HG03442 (cell line): ENCODE data around the gene PDE6A.
"Not testable (repeated sequence)": the region's sequence is repeated elsewhere in the genome, so short reads cannot be mapped to it uniquely, and the experiment has no call there.

ENCODE experiments used
- ATAC-seq: cut with Tn5 transposase; IDR thresholded peaks from one replicate; pipeline ENCODE4 v1.9.1; 2021; ENCODE audit warnings: mild to moderate bottlenecking, moderate library complexity; ENCODE audit not compliant: unreplicated experiment

The PDE6A gene

GRCh38 chr5:149870232-149870631 is 74.4 kb downstream of the PDE6A start:
- ATAC-seq, result no peak

DNA sequence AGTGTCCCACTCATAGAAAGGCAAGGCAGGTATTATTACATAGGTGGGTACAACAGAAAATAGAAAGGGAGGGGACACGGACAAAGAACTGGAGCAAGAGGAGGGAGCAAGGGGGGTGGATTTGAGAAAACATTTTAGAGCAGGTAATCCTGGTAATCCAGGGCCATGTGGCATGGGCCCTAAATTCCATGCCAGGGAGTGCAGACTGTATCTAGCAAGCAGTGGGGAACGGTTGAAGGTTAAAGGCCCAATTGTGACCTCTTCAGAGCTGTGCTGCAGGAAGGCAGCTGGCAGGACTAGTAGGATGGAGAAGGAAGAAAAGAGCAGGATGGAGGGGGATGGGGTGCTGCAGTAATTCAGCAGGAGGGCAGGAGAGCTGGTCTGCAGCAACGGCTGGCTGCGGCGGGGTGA is 75.2 kb downstream of the PDE6A start:
- ATAC-seq, result no peak

DNA sequence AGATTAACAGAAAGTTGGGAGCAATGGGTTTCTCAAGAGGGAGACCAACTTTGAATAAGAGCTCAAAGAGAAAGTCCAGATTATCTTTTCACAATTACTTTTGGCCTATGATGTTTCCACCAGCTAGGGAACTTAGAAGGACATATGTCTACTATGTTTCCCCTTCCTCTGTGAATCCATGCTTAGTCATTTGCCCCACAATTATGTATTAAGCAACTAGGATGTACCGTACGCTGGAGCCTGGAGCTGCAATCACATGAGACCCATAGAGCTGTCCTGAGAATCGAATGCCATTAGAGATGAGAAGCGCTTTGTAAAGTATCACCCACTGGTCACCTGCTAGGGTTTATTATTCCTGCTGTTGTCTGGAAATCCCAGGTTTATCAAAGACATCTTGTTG is 78.8 kb downstream of the PDE6A start:
- no peak for ATAC-seq

GRCh38 chr5:149863830-149864229 is 80.8 kb downstream of the PDE6A start:
- ATAC-seq, result no peak

GRCh38 chr5:149863176-149863575 is 81.4 kb downstream of the PDE6A start:
- ATAC-seq, result no peak

- ATAC-seq, result peak; percentile 81
Observed at GRCh38 chr5:149860801-149861322, 83.7 kb downstream of the PDE6A start.

GRCh38 chr5:149859746-149860145 is 84.8 kb downstream of the PDE6A start:
- no peak for ATAC-seq

DNA sequence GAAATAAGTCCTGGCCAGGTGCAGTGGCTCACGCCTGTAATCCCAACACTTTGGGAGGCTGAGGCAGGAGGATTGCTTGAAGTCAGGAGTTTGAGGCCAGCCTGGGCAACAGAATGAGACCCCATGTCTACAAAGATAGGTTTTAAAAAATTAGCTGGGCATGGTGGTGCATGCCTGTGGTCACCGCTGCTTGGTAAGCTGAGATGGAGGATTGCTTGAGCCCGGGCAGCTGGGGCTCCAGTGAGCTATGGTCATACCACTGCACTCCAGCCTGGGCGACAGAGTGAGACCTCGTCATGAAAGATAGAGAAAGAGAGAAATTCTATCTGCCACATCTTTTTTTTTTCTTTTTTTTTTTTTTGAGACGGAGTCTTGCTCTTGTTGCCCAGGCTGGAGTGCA is 86.1 kb downstream of the PDE6A start:
- not testable (repeated sequence) for ATAC-seq

DNA sequence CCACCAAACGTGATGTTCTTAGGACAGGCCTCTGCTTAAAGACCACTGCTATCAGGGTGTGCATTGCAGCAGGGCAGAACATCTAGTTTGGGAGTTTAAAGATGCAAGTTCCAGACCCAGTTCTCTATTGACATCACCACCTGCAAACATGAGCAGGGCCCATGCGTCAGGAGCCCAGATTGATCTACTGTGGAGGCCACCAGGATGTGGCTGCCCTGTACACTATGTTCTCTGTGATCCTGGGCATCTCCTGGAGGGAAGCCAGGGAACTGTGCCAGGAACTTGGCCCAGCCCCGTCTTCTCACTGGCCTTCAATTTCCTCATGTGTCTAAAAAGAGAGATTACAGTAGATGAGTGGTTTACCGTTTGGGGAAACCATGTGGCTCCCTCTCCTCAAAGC is 87.1 kb downstream of the PDE6A start:
- ATAC-seq, result no peak

DNA sequence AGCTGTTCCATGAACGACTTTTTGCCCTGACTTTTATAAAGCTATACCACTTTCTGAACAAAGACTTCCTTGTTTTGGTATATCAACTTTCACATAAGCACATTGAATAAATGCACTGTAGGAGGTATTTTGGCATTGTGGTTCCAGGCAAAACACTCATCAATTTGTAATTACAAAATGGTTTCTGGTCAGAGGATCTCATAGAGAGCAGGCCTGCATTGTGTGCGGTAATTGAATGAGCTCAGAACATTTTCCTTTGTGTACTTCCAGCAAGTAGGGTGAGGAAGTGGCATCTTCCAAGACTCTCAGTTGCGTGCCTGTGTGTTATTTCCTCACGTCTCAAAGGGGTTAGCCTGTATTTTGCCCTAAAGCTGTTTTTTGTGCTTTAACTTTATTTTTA is 89.2 kb downstream of the PDE6A start:
- ATAC-seq, result no peak

DNA sequence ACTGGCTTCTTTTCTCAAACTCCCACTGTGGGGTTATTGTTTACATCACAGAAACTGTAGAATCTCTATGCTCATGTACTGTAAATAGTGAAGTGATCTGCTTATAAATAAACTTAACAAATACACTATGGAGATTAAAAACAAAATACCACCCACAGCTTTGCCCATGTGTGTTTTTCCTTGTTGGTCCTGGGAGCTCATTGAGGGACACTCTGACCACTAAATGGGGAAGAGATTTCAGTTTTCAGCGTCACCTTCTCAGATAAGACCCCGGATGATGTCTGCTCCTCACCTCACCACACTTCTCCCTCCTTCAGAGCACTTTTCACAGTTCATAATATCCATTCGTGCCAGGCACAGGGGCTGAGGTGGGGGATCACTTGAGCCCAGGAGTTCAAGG is 89.7 kb downstream of the PDE6A start:
- no peak for ATAC-seq

DNA sequence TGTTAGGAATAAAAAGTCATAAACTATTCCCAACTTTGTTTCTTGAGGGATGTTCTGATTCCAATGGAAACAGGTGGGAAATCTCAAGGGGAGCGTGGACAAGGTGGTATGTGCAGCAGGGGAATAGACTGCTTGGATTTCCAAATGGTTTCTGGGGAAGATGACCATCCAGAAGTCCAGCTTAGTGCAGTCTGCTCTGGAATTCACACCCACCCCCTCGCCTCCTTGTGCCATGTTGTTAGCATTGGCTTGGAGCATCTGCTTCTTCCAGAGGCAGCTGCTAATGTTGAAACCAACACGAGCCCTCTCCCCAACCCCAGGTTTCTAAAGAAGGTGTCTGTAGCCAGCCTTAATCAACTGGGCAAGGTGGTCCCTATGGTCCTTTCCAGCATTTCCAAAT is 90.9 kb downstream of the PDE6A start:
- no peak for ATAC-seq

DNA sequence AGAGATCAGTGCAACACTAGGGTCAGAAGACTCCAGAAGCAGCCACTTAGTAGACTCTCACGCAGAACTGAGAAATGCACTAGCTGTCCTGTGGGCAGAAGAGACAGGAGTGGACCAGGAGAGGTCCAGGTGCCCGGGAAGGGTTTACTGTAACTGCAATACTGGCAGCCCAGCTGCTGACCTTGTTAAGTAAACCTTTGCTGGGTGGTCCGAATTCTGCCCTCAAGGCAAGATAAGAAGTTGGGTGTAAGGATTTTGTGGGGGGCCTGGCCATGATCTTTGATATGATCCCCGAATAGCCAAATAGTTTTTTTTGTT is 91.3 kb downstream of the PDE6A start:
- no peak for ATAC-seq

DNA sequence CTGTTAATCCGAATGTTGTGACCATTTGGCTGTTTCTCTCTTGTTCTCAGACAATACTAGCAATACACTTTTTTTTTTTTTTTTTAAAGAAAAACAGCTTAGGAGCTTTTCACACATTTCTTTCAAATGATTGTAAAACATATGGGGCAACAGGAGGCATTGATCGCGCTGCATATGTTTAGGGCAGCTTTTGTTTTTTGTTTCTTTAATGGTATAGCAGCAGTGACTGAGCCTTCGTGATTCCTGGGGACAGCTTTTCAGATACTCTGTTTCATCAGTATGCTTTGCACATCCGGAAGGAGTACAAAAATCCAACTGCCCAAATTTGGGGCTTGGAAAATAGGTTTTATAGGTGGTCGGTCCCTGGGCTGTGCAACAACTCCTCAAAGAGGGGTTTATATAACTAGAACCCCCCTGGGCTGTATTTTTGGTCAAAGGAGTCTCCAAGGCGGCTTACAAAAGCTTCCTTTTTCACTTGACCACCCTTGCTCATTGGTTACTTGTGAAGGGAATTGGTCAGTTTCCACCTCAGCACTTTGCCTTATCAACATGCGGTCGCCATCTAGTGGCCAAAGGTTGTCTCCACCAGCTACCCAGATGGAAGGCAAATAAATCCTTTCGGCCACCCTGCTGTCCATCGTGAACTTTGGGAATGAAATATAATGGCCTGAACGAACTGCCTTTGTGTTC is 91.8 kb downstream of the PDE6A start:
- ATAC-seq, result peak; percentile 74

GRCh38 chr5:149851211-149851610 is 93.4 kb downstream of the PDE6A start:
- ATAC-seq, result no peak

- no peak for ATAC-seq
Observed at GRCh38 chr5:149849966-149850910, 94.4 kb downstream of the PDE6A start.

DNA sequence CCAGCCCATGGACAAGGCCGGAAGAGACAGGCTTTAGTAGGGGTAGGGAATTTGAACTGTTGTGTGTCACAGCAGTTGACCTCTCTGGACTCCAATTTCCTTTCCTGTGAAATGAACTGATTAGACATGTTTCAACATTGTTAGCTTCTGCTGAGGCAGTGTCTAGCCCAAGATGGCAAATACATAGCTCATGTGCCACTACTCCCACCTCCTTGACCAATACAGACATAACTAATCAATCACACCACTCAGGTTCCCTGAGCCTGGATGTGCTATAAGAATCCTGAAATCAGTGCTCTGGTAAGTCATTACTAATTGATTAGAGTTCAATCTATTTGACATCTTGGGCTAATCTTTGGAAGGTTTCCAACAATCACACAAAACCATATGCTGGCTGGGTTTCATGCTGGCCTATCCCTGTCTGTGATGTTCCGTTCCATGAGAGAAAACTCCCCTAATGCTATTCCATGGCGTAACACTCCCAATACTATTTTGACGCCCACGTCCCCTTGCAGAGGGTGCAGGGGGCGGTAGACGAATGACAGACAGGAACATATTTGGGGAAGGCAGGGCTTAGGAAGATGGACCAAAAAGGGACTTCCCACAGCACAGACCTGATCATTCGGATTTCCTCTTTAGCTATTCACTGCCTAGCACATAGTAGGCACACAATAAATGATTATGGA is 95.2 kb downstream of the PDE6A start:
- ATAC-seq, result no peak

DNA sequence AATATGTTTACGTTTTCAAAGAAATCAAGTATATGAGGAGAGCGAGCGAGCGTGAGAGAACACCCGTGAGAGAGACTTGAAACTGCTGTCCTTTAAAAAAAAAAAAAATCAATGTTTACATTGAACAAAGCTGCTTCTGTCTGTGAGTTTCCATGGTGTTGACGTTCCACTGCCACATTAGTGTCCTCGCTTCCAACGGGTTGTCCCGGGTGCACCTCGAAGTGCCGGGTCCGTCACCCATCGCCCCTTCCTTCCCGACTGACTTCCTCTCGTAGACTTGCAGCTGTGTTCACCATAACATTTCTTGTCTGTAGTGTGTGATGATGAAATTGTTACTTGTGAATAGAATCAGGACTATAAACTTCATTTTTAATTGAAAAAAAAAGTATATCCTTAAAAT is 97.0 kb downstream of the PDE6A start:
- ATAC-seq, result no peak

DNA sequence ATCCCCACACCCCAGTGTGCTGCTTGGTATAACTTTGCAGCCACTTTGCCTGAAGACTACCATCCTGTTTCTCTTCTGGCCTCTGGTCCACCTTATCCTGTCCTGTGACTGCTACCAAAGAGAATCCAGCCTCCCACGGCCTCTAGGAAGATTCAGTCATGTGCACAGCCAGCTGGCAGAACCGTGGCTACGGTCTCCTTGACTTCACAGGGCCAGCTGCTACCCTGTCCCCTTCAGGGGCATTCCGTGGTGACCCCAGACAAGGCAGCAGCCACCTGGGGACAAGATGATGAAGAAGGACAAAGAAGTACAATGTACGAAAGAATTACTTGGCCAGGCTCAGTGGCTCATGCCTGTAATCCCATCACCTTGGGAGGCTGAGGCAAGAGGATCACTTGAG is 98.6 kb downstream of the PDE6A start:
- ATAC-seq, result no peak

DNA sequence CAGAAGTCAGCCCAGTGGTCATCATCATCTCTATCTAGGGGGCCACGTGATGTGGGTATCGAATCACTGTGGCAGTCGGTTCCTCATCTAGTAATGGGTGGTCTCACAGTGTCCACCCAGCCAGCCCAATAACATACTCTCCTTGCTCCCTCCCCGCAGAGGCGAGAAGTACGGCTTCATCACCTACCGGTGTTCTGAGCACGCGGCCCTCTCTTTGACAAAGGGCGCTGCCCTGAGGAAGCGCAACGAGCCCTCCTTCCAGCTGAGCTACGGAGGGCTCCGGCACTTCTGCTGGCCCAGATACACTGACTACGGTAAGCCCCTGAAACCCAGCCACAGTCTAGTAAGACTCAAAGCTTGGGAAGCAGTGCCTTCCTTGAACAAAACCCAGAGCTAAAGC is 99.0 kb downstream of the PDE6A start:
- ATAC-seq, result no peak
